Mesangial cell (primary cell): ENCODE measurements around the gene KRTAP13-4. TPM values are rescaled to one million over a fixed set of nuclear protein-coding genes. Genes with fewer than 3 reads are reported as not detected.

Experiments
- total RNA-seq: library from RNA; depleted of rRNA; stranded (reverse); fragments of >200 nt; gene quantifications from 2 replicates; pipeline ENCODE4 v1.2.3, GENCODE V29; 2015

KRTAP13-4 gene, protein sequence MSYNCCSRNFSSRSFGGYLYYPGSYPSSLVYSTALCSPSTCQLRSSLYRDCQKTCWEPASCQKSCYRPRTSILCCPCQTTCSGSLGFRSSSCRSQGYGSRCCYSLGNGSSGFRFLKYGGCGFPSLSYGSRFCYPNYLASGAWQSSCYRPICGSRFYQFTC
- total RNA-seq = not detected in 2 replicates

DNA sequence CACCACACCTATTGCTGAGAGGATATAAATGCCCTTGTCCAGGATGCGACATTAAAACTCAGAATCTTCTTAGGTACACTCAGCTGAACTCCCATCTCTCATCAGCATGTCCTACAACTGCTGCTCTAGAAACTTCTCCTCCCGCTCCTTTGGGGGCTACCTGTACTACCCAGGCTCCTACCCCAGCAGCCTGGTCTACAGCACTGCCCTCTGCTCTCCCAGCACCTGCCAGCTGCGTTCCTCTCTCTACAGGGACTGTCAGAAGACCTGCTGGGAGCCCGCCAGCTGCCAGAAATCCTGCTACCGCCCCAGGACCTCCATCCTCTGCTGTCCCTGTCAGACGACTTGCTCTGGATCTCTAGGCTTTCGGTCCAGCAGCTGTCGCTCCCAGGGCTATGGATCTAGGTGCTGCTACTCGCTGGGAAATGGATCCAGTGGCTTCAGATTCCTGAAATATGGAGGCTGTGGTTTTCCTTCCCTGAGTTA is at the start of gene KRTAP13-4:
TSS of gene KRTAP13-4 (plus strand) at position 51 of the 486 bp plus-strand sequence. CDS start at position 107, 56 bp downstream.

DNA sequence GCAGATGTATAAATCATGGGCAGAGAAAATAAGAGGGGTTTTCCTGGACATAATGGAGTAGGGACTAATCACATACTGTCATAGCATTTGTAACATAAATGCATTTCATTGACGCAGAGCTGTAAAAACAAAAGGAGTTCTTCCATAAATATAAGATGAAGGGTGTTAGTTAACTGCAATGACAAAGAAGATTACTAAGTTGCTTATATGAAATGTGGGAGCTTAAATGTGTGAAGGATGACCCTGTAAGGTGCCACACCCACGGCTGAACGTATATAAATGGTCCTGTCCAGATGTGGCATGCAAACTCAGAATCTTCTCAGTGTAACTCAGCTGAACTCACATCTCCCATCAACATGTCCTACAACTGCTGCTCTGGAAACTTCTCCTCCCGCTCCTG is 34.3 kb upstream of the KRTAP13-4 start, which contains the start of gene KRTAP13-1:
TSS of gene KRTAP13-1 (plus strand) at position 301 of the 400 bp plus-strand sequence. CDS start at position 357, 56 bp downstream.

GRCh38 chr21:30425826-30426225 is 4.2 kb upstream of the KRTAP13-4 start, which contains the start of gene KRTAP13-3:
Gene KRTAP13-3 (minus strand): TSS chr21:30425926. CDS start chr21:30425912, 14 bp downstream.

GRCh38 chr21:30439975-30440374 is 10.0 kb downstream of the KRTAP13-4 start, which contains the start of gene KRTAP15-1:
Gene KRTAP15-1 (plus strand): TSS chr21:30440275. CDS start chr21:30440328, 53 bp downstream.

DNA sequence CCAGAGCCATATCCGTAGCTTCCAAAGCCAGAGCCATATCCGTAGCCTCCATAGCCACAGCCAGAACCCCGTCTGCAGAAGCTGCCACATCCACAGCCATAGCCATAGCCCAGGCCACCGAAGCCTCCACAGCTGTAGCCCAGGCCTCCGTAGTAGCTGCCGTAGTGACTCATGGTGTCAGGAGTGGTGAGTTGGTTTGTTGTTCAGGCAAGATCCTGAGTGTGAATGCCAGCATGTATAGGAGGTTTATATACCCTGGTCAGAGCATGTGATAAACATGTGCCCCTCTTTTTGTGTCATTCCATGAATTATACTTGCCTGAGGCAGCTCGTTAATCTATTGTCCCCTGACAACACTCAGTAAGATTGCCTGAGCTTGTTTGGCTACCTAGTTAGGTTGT is 50.1 kb downstream of the KRTAP13-4 start, which contains the start of gene KRTAP19-1:
TSS of gene KRTAP19-1 (minus strand) at position 223 of the 400 bp plus-strand sequence. CDS start at position 173, 50 bp downstream.

Other genes starting within 250 kb of the KRTAP13-4 start
- gene CLDN8, start 214.1 kb upstream of the KRTAP13-4 start, total RNA-seq = not detected in 2 replicates
- not detected in 2 replicates for gene KRTAP24-1, start 147.3 kb upstream of the KRTAP13-4 start, total RNA-seq
- not detected in 2 replicates for gene KRTAP25-1, start 140.7 kb upstream of the KRTAP13-4 start, total RNA-seq
- not detected in 2 replicates for gene KRTAP26-1, start 109.9 kb upstream of the KRTAP13-4 start, total RNA-seq
- not detected in 2 replicates for gene KRTAP27-1, start 92.5 kb upstream of the KRTAP13-4 start, total RNA-seq
- not detected in 2 replicates for gene KRTAP23-1, start 81.6 kb upstream of the KRTAP13-4 start, total RNA-seq
- not detected in 2 replicates for gene KRTAP13-2, start 57.9 kb upstream of the KRTAP13-4 start, total RNA-seq
- not detected in 2 replicates for gene KRTAP13-1, start 34.2 kb upstream of the KRTAP13-4 start, total RNA-seq
- gene KRTAP13-3, start 4.3 kb upstream of the KRTAP13-4 start, total RNA-seq = not detected in 2 replicates
- gene KRTAP15-1, start 10.1 kb downstream of the KRTAP13-4 start, total RNA-seq = not detected in 2 replicates
- not detected in 2 replicates for gene KRTAP19-1, start 50.1 kb downstream of the KRTAP13-4 start, total RNA-seq
- gene KRTAP19-2, start 57.2 kb downstream of the KRTAP13-4 start, total RNA-seq = not detected in 2 replicates
- not detected in 2 replicates for gene KRTAP19-3, start 61.8 kb downstream of the KRTAP13-4 start, total RNA-seq
- not detected in 2 replicates for gene KRTAP19-4, start 66.9 kb downstream of the KRTAP13-4 start, total RNA-seq
- not detected in 2 replicates for gene KRTAP19-5, start 71.9 kb downstream of the KRTAP13-4 start, total RNA-seq
- not detected in 2 replicates for gene KRTAP19-6, start 111.6 kb downstream of the KRTAP13-4 start, total RNA-seq
- gene KRTAP19-7, start 131.1 kb downstream of the KRTAP13-4 start, total RNA-seq = not detected in 2 replicates
- not detected in 2 replicates for gene KRTAP22-2, start 160.2 kb downstream of the KRTAP13-4 start, total RNA-seq
- gene KRTAP6-3, start 162.2 kb downstream of the KRTAP13-4 start, total RNA-seq = not detected in 2 replicates
- gene KRTAP6-2, start 168.7 kb downstream of the KRTAP13-4 start, total RNA-seq = not detected in 2 replicates
- not detected in 2 replicates for gene KRTAP22-1, start 170.9 kb downstream of the KRTAP13-4 start, total RNA-seq
- not detected in 2 replicates for gene KRTAP6-1, start 183.7 kb downstream of the KRTAP13-4 start, total RNA-seq
- not detected in 2 replicates for gene KRTAP20-1, start 186.2 kb downstream of the KRTAP13-4 start, total RNA-seq
- gene KRTAP20-4, start 190.4 kb downstream of the KRTAP13-4 start, total RNA-seq = not detected in 2 replicates
- not detected in 2 replicates for gene KRTAP20-2, start 205.0 kb downstream of the KRTAP13-4 start, total RNA-seq
- gene KRTAP20-3, start 212.6 kb downstream of the KRTAP13-4 start, total RNA-seq = not detected in 2 replicates